Neural cell (in vitro differentiated cells): ENCODE results near the gene APBB2. TPM values are rescaled to one million over a fixed set of nuclear protein-coding genes. Genes with fewer than 3 reads are reported as not detected.

Experiments
- H2AFZ ChIP-seq: fragments of 200-600, 300-800 bp; sonication (generic), shearing (Covaris generic); 2 replicates; pipeline ENCODE4 v1.6.0; 2014; ENCODE audit warnings: low read depth, mild to moderate bottlenecking, antibody characterized with exemption, low read length, moderate library complexity
- H3F3A ChIP-seq: fragments of 200-600 bp; shearing (Covaris generic); 2 replicates; pipeline ENCODE4 v1.6.1; 2016; ENCODE audit warnings: mild to moderate bottlenecking, moderate library complexity, mixed read lengths, antibody characterized with exemption, low read length; ENCODE audit not compliant: insufficient read depth, poor library complexity, severe bottlenecking
- H3K27ac ChIP-seq: fragments of 200-600, 300-800 bp; sonication (generic), shearing (Covaris generic); 2 replicates; pipeline ENCODE4 v1.5.1; 2014; ENCODE audit warnings: mild to moderate bottlenecking, low read length, moderate library complexity
- H3K27me3 ChIP-seq: fragments of 300-800, 200-600 bp; sonication (generic), shearing (Covaris generic); 2 replicates; pipeline ENCODE4 v1.6.0; 2014; ENCODE audit warnings: mild to moderate bottlenecking, low read depth, low read length, moderate library complexity; ENCODE audit not compliant: insufficient read depth
- H3K36me3 ChIP-seq: fragments of 300-800, 200-600 bp; sonication (generic), shearing (Covaris generic); 2 replicates; pipeline ENCODE4 v1.5.1; 2014; ENCODE audit warnings: mild to moderate bottlenecking, antibody characterized with exemption, low read length, moderate library complexity; ENCODE audit not compliant: insufficient read depth
- H3K4me2 ChIP-seq: fragments of 300-800, 200-600 bp; sonication (generic), shearing (Covaris generic); 2 replicates; pipeline ENCODE4 v1.6.0; 2014; ENCODE audit warnings: mild to moderate bottlenecking, low read length
- H3K4me3 ChIP-seq: fragments of 300-800, 200-600 bp; sonication (generic), shearing (Covaris generic); 2 replicates; pipeline ENCODE4 v1.5.1; 2014; ENCODE audit warnings: mild to moderate bottlenecking, low read length, moderate library complexity
- H3K79me2 ChIP-seq: fragments of 200-600 bp; shearing (Covaris generic); replicated peaks from 2 replicates; pipeline ENCODE4 v1.6.0; 2014; ENCODE audit warnings: mild to moderate bottlenecking, low read length, moderate library complexity; ENCODE audit not compliant: insufficient read depth
- H3K9ac ChIP-seq: fragments of 300-800, 200-600 bp; sonication (generic), shearing (Covaris generic); 2 replicates; pipeline ENCODE4 v1.6.1; 2016; ENCODE audit warnings: mild to moderate bottlenecking, low read length, mixed read lengths
- H3K9me2 ChIP-seq: fragments of 200-600 bp; shearing (Covaris generic); 2 replicates; pipeline ENCODE4 v1.6.1; 2016; ENCODE audit warnings: mild to moderate bottlenecking, low read length, mixed read lengths; ENCODE audit not compliant: insufficient read depth
- H3K9me3 ChIP-seq: fragments of 200-600, 300-800 bp; sonication (generic), shearing (Covaris generic); 2 replicates; pipeline ENCODE4 v1.6.1; 2016; ENCODE audit warnings: mild to moderate bottlenecking, mixed run types, low read length, moderate library complexity, mixed read lengths
- H4K20me1 ChIP-seq: fragments of 200-600 bp; shearing (Covaris generic); 2 replicates; pipeline ENCODE4 v1.6.1; 2016; ENCODE audit warnings: mild to moderate bottlenecking, mixed run types; ENCODE audit not compliant: insufficient read depth
- CTCF ChIP-seq: fragments of 450-650 bp; IDR thresholded peaks from 2 replicates; pipeline ENCODE4 v1.5.1; 2014; ENCODE audit warnings: antibody characterized with exemption, mild to moderate bottlenecking, moderate library complexity; ENCODE audit not compliant: poor library complexity, severe bottlenecking
- EP300 ChIP-seq: fragments of 450-650 bp; conservative IDR thresholded peaks from 2 replicates; pipeline ENCODE4 v1.6.1; 2014; ENCODE audit warnings: antibody characterized with exemption, mild to moderate bottlenecking, moderate library complexity; ENCODE audit not compliant: poor library complexity, severe bottlenecking
- EZH2 ChIP-seq: fragments of 200-600, 300-800 bp; shearing (Covaris generic), sonication (generic); IDR thresholded peaks from 2 replicates; pipeline ENCODE4 v1.6.1; 2014; ENCODE audit warnings: antibody characterized with exemption, low read length, borderline replicate concordance, mild to moderate bottlenecking; ENCODE audit not compliant: insufficient read depth, poor library complexity, severe bottlenecking
- MXI1 ChIP-seq: fragments of 450-650 bp; conservative IDR thresholded peaks from 2 replicates; pipeline ENCODE4 v1.6.1; 2014; ENCODE audit warnings: antibody characterized with exemption, mild to moderate bottlenecking; ENCODE audit not compliant: poor library complexity, severe bottlenecking
- POLR2AphosphoS5 ChIP-seq: IDR thresholded peaks from 2 replicates; pipeline ENCODE4 v1.6.1; 2012
- RAD21 ChIP-seq: fragments of 450-650 bp; conservative IDR thresholded peaks from 2 replicates; pipeline ENCODE4 v1.6.1; 2014; ENCODE audit warnings: antibody characterized with exemption, mild to moderate bottlenecking, moderate library complexity
- REST ChIP-seq: IDR thresholded peaks from 2 replicates; pipeline ENCODE4 v1.6.1; 2012; ENCODE audit warnings: borderline replicate concordance
- SMC3 ChIP-seq: fragments of 450-650 bp; conservative IDR thresholded peaks from 2 replicates; pipeline ENCODE4 v1.6.1; 2014; ENCODE audit warnings: antibody characterized with exemption, mild to moderate bottlenecking, moderate library complexity; ENCODE audit not compliant: poor library complexity
- TAF1 ChIP-seq: IDR thresholded peaks from 2 replicates; pipeline ENCODE4 v1.6.1; 2012; ENCODE audit warnings: low read depth
- polyA plus RNA-seq: library from polyadenylated mRNA; depleted of rRNA; stranded (reverse); fragments of >200 nt; gene quantifications from 2 replicates; pipeline ENCODE4 v1.2.3, GENCODE V29; 2014

Gene APBB2
- polyA plus RNA-seq, 1 donor from 2014 or later = 41.9 TPM

GRCh38 chr4:41072021-41072777 lies 142.1 kb downstream of the APBB2 start:
- Histone ChIP-seq H3K9me2 (no peaks in the 10 kb centered on the region), H3K4me3 (no peak overlapping the region), H3K27ac (no peak overlapping the region), H3K36me3 (no peaks in the 10 kb centered on the region), H3K27me3 (no peaks in the 10 kb centered on the region), H3F3A (peaks cover 3% of the 10 kb centered on the region), H3K9ac (no peak overlapping the region), H4K20me1 (no peaks in the 10 kb centered on the region), H3K9me3 (no peaks in the 10 kb centered on the region), H2AFZ (no peak overlapping the region), H3K79me2 (no peaks in the 10 kb centered on the region), H3K4me2 (no peak overlapping the region)
- TF ChIP-seq EZH2 = no peak
- no peak for TF ChIP-seq MXI1
- no peak for TF ChIP-seq REST
- no peak for TF ChIP-seq EP300
- no peak for TF ChIP-seq POLR2AphosphoS5
- TF ChIP-seq RAD21 = no peak
- TF ChIP-seq SMC3 = no peak
- TF ChIP-seq CTCF = no peak
- TF ChIP-seq TAF1 = no peak

- Histone ChIP-seq H3K9me2 (no peaks in the 10 kb centered on the region), H3K27ac (peak overlapping the region; percentile 60), H3K4me2 (no peak overlapping the region), H3K36me3 (no peaks in the 10 kb centered on the region), H3K9me3 (no peaks in the 10 kb centered on the region), H3K4me3 (no peak overlapping the region), H3F3A (peaks cover 3% of the 10 kb centered on the region), H4K20me1 (no peaks in the 10 kb centered on the region), H2AFZ (no peak overlapping the region), H3K79me2 (no peaks in the 10 kb centered on the region), H3K27me3 (no peaks in the 10 kb centered on the region), H3K9ac (no peak overlapping the region)
- no peak for TF ChIP-seq SMC3
- no peak for TF ChIP-seq RAD21
- no peak for TF ChIP-seq TAF1
- no peak for TF ChIP-seq REST
- TF ChIP-seq POLR2AphosphoS5 = no peak
- no peak for TF ChIP-seq EP300
- TF ChIP-seq EZH2 = no peak
- no peak for TF ChIP-seq MXI1
- no peak for TF ChIP-seq CTCF
Measured at GRCh38 chr4:41070516-41071281, 143.6 kb downstream of the APBB2 start.
